Measurements from ENCODE around the gene COL4A2. TPM values are rescaled to one million over a fixed set of nuclear protein-coding genes. Genes with fewer than 3 reads are reported as not detected.

The COL4A2 gene
- total RNA-seq, 1 donor from 2014 or later, result 159 TPM

DNA sequence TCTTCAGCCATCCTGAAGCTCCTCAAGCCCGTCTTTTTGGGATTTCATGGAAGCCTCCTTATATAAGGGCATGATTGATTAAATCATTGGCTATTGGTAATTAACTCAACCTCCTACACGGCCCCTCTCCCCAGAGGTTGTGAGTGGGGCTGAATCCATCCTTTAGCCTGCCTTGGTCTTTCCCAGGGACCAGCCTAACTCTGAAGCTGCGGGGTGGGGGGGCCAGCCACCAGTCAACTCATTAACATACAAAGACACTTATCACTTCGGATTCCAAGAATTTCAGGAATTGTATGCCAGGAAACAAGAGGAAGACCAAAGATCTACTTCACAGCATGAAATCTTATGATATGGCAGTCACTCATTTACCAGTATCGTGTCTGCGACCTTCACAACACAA is 10.1 kb upstream of the COL4A2 start:
- no peak for DNase-seq (ENCODE audit: low read depth, low spot score)
- H3K4me1 Mint-ChIP-seq, result peaks cover 17% of the 10 kb centered on the region
- H3K27ac Mint-ChIP-seq (ENCODE audit: unreplicated experiment), result no peak overlapping the region
- peaks cover 2% of the 10 kb centered on the region for H3K27me3 Mint-ChIP-seq (ENCODE audit: low read depth)
- TF ChIP-seq CTCF (conservative IDR thresholded peaks at IDR 0.05), result no peak
- H3K36me3 Mint-ChIP-seq (ENCODE audit: low read depth), result no peaks in the 10 kb centered on the region
- no peaks in the 10 kb centered on the region for H3K9me3 Mint-ChIP-seq
- no peak overlapping the region for H3K4me3 Mint-ChIP-seq

- Mint-ChIP-seq H3K27ac (ENCODE audit: unreplicated experiment) (no peak overlapping the region), H3K27me3 (ENCODE audit: low read depth) (peaks cover 2% of the 10 kb centered on the region), H3K4me3 (no peak overlapping the region), H3K9me3 (no peaks in the 10 kb centered on the region), H3K4me1 (peaks cover 17% of the 10 kb centered on the region), H3K36me3 (ENCODE audit: low read depth) (no peaks in the 10 kb centered on the region)
- DNase-seq (ENCODE audit: low read depth, low spot score), result no peak
- no peak for TF ChIP-seq CTCF (conservative IDR thresholded peaks at IDR 0.05)
These were observed 9.1 kb upstream of the COL4A2 start for GRCh38 chr13:110297766-110298504.

DNA sequence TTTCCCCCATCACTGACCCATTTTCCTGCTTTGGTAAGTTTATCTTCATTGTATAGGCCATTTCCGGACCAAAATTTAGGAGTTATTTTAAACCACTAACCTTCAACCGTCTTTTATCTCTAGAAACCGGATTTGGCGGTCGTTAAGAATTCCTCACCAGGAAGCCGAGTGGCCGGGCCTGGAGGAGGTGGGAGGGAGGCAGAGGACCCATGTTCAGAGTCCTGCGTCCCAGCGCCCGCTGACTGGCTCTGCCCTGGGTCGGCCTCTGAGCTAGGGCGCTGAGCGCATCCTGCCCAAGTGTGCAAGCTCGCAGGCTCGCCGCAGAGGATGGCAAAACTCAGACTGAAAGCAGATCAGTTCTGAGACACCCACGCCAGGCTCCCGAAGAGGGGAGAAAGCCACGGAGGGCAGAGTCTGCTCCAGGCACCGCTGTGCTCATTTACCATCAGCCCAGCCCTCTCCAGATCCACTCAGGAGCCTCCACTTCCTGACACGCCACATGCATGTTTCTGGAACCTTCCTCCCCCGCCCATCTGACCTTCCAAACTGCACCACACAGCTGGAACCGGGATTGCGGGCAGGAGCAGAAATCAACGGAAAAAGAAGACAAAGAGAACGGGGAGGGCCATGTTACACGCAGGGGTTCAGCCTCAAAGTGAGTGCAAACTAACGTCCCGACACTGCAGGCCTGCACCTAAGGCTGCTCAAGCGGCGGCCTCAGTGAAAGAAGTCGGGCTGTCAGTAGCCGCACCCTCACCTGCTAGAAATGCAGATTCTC is 8.4 kb upstream of the COL4A2 start:
- no peaks in the 10 kb centered on the region for H3K9me3 Mint-ChIP-seq
- no peaks in the 10 kb centered on the region for H3K36me3 Mint-ChIP-seq (ENCODE audit: low read depth)
- H3K27ac Mint-ChIP-seq (ENCODE audit: unreplicated experiment), result no peak overlapping the region
- no peak overlapping the region for H3K4me3 Mint-ChIP-seq
- TF ChIP-seq CTCF (conservative IDR thresholded peaks at IDR 0.05), result no peak
- peaks cover 2% of the 10 kb centered on the region for H3K27me3 Mint-ChIP-seq (ENCODE audit: low read depth)
- no peak for DNase-seq (ENCODE audit: low read depth, low spot score)
- peaks cover 17% of the 10 kb centered on the region for H3K4me1 Mint-ChIP-seq

DNA sequence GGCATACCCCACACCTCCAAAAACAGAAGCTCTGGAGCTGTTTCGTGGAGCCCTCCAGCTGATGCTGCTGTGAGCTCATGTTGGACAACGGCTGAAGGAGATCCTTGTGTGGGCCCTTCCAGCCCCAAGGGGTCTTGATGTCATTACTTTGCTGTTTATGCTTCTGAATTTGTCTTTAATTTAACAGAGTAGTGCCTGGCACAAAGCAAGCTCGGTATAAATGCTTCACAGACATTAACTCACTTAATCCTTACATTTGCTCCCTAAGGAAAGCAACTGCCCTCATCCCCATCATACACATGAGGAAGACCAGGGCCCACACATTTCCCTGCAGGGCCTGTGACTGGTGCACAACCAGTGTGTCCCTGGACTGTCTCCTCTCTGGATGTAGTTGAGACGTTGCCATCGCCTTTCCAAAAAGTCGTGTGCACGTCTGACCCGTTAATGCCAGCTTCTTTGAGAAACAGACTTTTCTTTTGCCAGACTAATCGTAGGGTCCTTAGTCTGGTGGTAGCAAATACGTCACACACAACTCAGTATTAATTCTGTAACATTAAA is 7.7 kb upstream of the COL4A2 start:
- peaks cover 19% of the 10 kb centered on the region for H3K4me1 Mint-ChIP-seq
- no peak for TF ChIP-seq CTCF (conservative IDR thresholded peaks at IDR 0.05)
- no peak overlapping the region for H3K27ac Mint-ChIP-seq (ENCODE audit: unreplicated experiment)
- H3K36me3 Mint-ChIP-seq (ENCODE audit: low read depth), result no peaks in the 10 kb centered on the region
- H3K4me3 Mint-ChIP-seq, result no peak overlapping the region
- no peak for DNase-seq (ENCODE audit: low read depth, low spot score)
- H3K27me3 Mint-ChIP-seq (ENCODE audit: low read depth), result peaks cover 2% of the 10 kb centered on the region
- no peaks in the 10 kb centered on the region for H3K9me3 Mint-ChIP-seq

DNA sequence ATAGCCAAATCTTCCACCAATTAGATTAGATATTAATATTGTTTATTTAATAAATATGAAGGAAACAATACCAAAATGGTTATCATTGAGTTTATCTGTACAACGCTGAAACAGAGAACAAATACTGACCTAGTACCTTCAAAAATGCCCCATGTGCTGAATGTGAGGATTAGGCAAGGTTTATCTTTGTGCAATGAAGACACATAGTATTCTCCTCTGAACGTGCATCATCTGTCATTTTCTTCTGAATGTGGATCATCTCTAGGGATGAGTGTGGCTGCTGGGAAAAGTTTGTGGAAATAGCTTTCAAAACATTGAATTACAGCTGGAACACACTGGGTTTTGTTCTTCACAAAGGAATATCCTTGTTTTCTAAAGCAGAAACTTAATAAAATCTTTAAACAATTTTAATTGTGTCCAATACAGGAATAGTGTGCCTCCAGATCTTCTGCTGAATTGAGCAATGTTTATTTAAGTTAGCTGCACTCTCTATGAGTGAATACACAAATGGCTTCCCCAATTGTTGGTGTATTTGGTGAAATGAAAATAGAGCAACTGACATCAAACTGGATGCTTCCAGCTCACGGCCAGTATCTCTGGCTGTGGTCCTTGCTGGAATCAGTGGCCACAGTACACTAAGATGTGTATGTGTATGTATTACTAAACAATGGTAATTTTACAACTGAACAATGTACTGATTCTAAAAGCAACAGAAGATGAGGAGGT is 6.8 kb upstream of the COL4A2 start:
- H3K4me1 Mint-ChIP-seq, result peaks cover 22% of the 10 kb centered on the region
- no peaks in the 10 kb centered on the region for H3K9me3 Mint-ChIP-seq
- no peak for TF ChIP-seq CTCF (conservative IDR thresholded peaks at IDR 0.05)
- peaks cover 2% of the 10 kb centered on the region for H3K27me3 Mint-ChIP-seq (ENCODE audit: low read depth)
- H3K36me3 Mint-ChIP-seq (ENCODE audit: low read depth), result no peaks in the 10 kb centered on the region
- H3K27ac Mint-ChIP-seq (ENCODE audit: unreplicated experiment), result no peak overlapping the region
- no peak for DNase-seq (ENCODE audit: low read depth, low spot score)
- no peak overlapping the region for H3K4me3 Mint-ChIP-seq

All from neural crest cell (in vitro differentiated cells).